ENCODE data around the gene SEM1.
"Not testable (repeated sequence)": the region's sequence is repeated elsewhere in the genome, so short reads cannot be mapped to it uniquely, and the experiment has no call there.

SEM1 gene

GRCh38 chr7:96709381-96710228 is at the start of gene SEM1:
Gene SEM1, minus strand, starts transcription at chr7:96709846. Its CDS starts 83 bp downstream, at chr7:96709763.
- DNase-seq: peak; percentile 78 to 80

- DNase-seq: not testable (repeated sequence)
Observed at GRCh38 chr7:96757880-96758279, 48.2 kb upstream of the SEM1 start.

GRCh38 chr7:96747418-96747940 is 37.8 kb upstream of the SEM1 start:
- no peak for DNase-seq

GRCh38 chr7:96740130-96740529 is 30.5 kb upstream of the SEM1 start:
- DNase-seq: no peak

- no peak for DNase-seq
Observed at GRCh38 chr7:96739609-96740008, 30.0 kb upstream of the SEM1 start.

GRCh38 chr7:96739167-96739566 is 29.5 kb upstream of the SEM1 start:
- DNase-seq: no peak

- DNase-seq: no peak
Observed at GRCh38 chr7:96738705-96739104, 29.1 kb upstream of the SEM1 start.

- no peak for DNase-seq
Observed at GRCh38 chr7:96737545-96738050, 28.0 kb upstream of the SEM1 start.

GRCh38 chr7:96734343-96734742 is 24.7 kb upstream of the SEM1 start:
- no peak for DNase-seq

- no peak for DNase-seq
Observed at GRCh38 chr7:96729820-96730219, 20.2 kb upstream of the SEM1 start.

GRCh38 chr7:96728139-96728538 is 18.5 kb upstream of the SEM1 start:
- DNase-seq: no peak

- no peak for DNase-seq
Observed at GRCh38 chr7:96727534-96728088, 18.0 kb upstream of the SEM1 start.

GRCh38 chr7:96723622-96724021 is 14.0 kb upstream of the SEM1 start:
- DNase-seq: no peak

GRCh38 chr7:96722928-96723327 is 13.3 kb upstream of the SEM1 start:
- not testable (repeated sequence) for DNase-seq

GRCh38 chr7:96720843-96721242 is 11.2 kb upstream of the SEM1 start:
- no peak for DNase-seq

- DNase-seq: no peak
Observed at GRCh38 chr7:96719164-96719563, 9.5 kb upstream of the SEM1 start.

GRCh38 chr7:96718107-96719003 is 8.7 kb upstream of the SEM1 start:
- no peak for DNase-seq

GRCh38 chr7:96713037-96713436 is 3.4 kb upstream of the SEM1 start:
- no peak for DNase-seq

GRCh38 chr7:96710544-96710943 is 898 bp upstream of the SEM1 start:
- DNase-seq: no peak

- DNase-seq: no peak
Observed at GRCh38 chr7:96708872-96709271, 774 bp downstream of the SEM1 start.

GRCh38 chr7:96707901-96708774 is 1.5 kb downstream of the SEM1 start:
- DNase-seq: no peak

- no peak for DNase-seq
Observed at GRCh38 chr7:96701258-96701657, 8.4 kb downstream of the SEM1 start.

Data from activated T-cell treated with anti-CD3 and anti-CD28 coated beads, Interleukin-2, amount 50 U/mL, for 48 hours (primary cell).